H9 (cell line): ENCODE results near the gene MAPK8. TPM values are rescaled to one million over a fixed set of nuclear protein-coding genes. Genes with fewer than 3 reads are reported as not detected.

Source experiments
- DNase-seq: peaks from one replicate; pipeline ENCODE4 v3.0.0-alpha.2; 2017
- H2AFZ ChIP-seq: one replicate; pipeline ENCODE4 v1.6.1; 2013; ENCODE audit warnings: mild to moderate bottlenecking, low read length, control low read depth, moderate library complexity
- H2AK5ac ChIP-seq: 2 replicates; pipeline ENCODE4 v1.6.1; 2013; ENCODE audit warnings: low read length, control low read depth, mixed read lengths; ENCODE audit not compliant: insufficient read length
- H2BK120ac ChIP-seq: one replicate; pipeline ENCODE4 v1.6.1; 2013; ENCODE audit warnings: low read depth, mild to moderate bottlenecking, low read length, control low read depth, inconsistent platforms; ENCODE audit not compliant: poor library complexity, severe bottlenecking
- H2BK12ac ChIP-seq: 2 replicates; pipeline ENCODE4 v1.6.1; 2013; ENCODE audit warnings: low read length, control low read depth, mixed read lengths, low read depth; ENCODE audit not compliant: insufficient read length
- H2BK15ac ChIP-seq: 2 replicates; pipeline ENCODE4 v1.6.1; 2013; ENCODE audit warnings: low read depth, low read length, control low read depth
- H2BK20ac ChIP-seq: one replicate; pipeline ENCODE4 v1.6.1; 2013; ENCODE audit warnings: low read depth, mild to moderate bottlenecking, low read length, control low read depth, inconsistent platforms; ENCODE audit not compliant: poor library complexity, severe bottlenecking
- H2BK5ac ChIP-seq: 2 replicates; pipeline ENCODE4 v1.6.1; 2013; ENCODE audit warnings: low read length, control low read depth, mixed read lengths; ENCODE audit not compliant: insufficient read length
- H3K14ac ChIP-seq: 2 replicates; pipeline ENCODE4 v1.6.1; 2013; ENCODE audit warnings: low read length, control low read depth; ENCODE audit not compliant: insufficient read depth
- H3K18ac ChIP-seq: 2 replicates; pipeline ENCODE4 v1.6.1; 2013; ENCODE audit warnings: low read depth, mild to moderate bottlenecking, mixed read lengths, low read length, control low read depth; ENCODE audit not compliant: insufficient read length
- H3K23ac ChIP-seq: 2 replicates; pipeline ENCODE4 v1.6.1; 2013; ENCODE audit warnings: low read length, control low read depth, mixed read lengths, low read depth; ENCODE audit not compliant: insufficient read length
- H3K23me2 ChIP-seq: 2 replicates; pipeline ENCODE4 v1.6.1; 2013; ENCODE audit warnings: low read depth, mild to moderate bottlenecking, mixed read lengths, low read length, control low read depth; ENCODE audit not compliant: insufficient read length, poor library complexity, severe bottlenecking
- H3K27ac ChIP-seq: 2 replicates; pipeline ENCODE4 v1.5.1; 2013; ENCODE audit warnings: low read length, control low read depth, mixed read lengths, low read depth; ENCODE audit not compliant: insufficient read length
- H3K27me3 ChIP-seq: 2 replicates; pipeline ENCODE4 v1.6.1; 2013; ENCODE audit warnings: low read length, control low read depth, inconsistent platforms; ENCODE audit not compliant: insufficient read depth
- H3K4ac ChIP-seq: 2 replicates; pipeline ENCODE4 v1.6.1; 2013; ENCODE audit warnings: low read depth, mild to moderate bottlenecking, control low read depth, inconsistent platforms, low read length, moderate library complexity
- H3K4me1 ChIP-seq: 2 replicates; pipeline ENCODE4 v1.6.1; 2013; ENCODE audit warnings: low read length, control low read depth, inconsistent platforms; ENCODE audit not compliant: insufficient read depth
- H3K4me2 ChIP-seq: 2 replicates; pipeline ENCODE4 v1.6.1; 2013; ENCODE audit warnings: low read length, control low read depth, mixed read lengths; ENCODE audit not compliant: insufficient read length, insufficient read depth
- H3K56ac ChIP-seq: 2 replicates; pipeline ENCODE4 v1.6.1; 2013; ENCODE audit warnings: low read depth, mild to moderate bottlenecking, mixed read lengths, low read length, control low read depth; ENCODE audit not compliant: insufficient read length
- H3K79me1 ChIP-seq: 2 replicates; pipeline ENCODE4 v1.6.1; 2013; ENCODE audit warnings: low read depth, mild to moderate bottlenecking, moderate library complexity, low read length, control low read depth, inconsistent platforms; ENCODE audit not compliant: insufficient read depth, poor library complexity, severe bottlenecking
- H3K79me2 ChIP-seq: 2 replicates; pipeline ENCODE4 v1.6.1; 2013; ENCODE audit warnings: low read length, control low read depth, inconsistent platforms; ENCODE audit not compliant: insufficient read depth
- H3K9ac ChIP-seq: 2 replicates; pipeline ENCODE4 v1.6.1; 2013; ENCODE audit warnings: low read length, control low read depth, mixed read lengths; ENCODE audit not compliant: insufficient read length; ENCODE audit errors: extremely low read depth
- H3K9me3 ChIP-seq: one replicate; pipeline ENCODE4 v1.6.1; 2013; ENCODE audit warnings: low read depth, low read length, inconsistent platforms; ENCODE audit not compliant: control insufficient read depth
- H3T11ph ChIP-seq: one replicate; pipeline ENCODE4 v1.6.1; 2013; ENCODE audit warnings: mild to moderate bottlenecking, low read length, control low read depth, inconsistent platforms
- H4K20me1 ChIP-seq: one replicate; pipeline ENCODE4 v1.6.1; 2013; ENCODE audit not compliant: control insufficient read depth, insufficient read length, insufficient read depth
- H4K5ac ChIP-seq: 2 replicates; pipeline ENCODE4 v1.6.1; 2013; ENCODE audit warnings: low read depth, mild to moderate bottlenecking, mixed read lengths, low read length, control low read depth; ENCODE audit not compliant: insufficient read length
- H4K8ac ChIP-seq: replicated peaks from 2 replicates; pipeline ENCODE4 v1.6.1; 2013; ENCODE audit warnings: low read length, control low read depth, mixed read lengths, low read depth; ENCODE audit not compliant: insufficient read length
- H4K91ac ChIP-seq: 2 replicates; pipeline ENCODE4 v1.6.1; 2013; ENCODE audit warnings: low read depth, mild to moderate bottlenecking, moderate library complexity, mixed read lengths, low read length, control low read depth; ENCODE audit not compliant: insufficient read length
- H3K27ac Mint-ChIP-seq, 3 experiments: 2 replicates in 2 of 3; 3 replicates in 1 of 3; pipeline ENCODE4 v1.8.0; 2020 to 2021; ENCODE audit warnings: mixed read lengths in 3 of 3, mild to moderate bottlenecking in 1 of 3, moderate library complexity in 1 of 3
- H3K27me3 Mint-ChIP-seq: 2 replicates; pipeline ENCODE4 v1.8.0; 2021; ENCODE audit warnings: low read depth, mild to moderate bottlenecking, moderate library complexity, mixed read lengths
- H3K36me3 Mint-ChIP-seq, 3 experiments: 2 replicates in 2 of 3; 3 replicates in 1 of 3; pipeline ENCODE4 v1.8.0; 2020 to 2021; ENCODE audit warnings: low read depth in 3 of 3, mixed read lengths in 3 of 3; ENCODE audit not compliant: insufficient read depth in 1 of 3
- H3K4me1 Mint-ChIP-seq, 2 experiments: 2 replicates each; pipeline ENCODE4 v1.8.0; 2020; ENCODE audit warnings: mixed read lengths in 2 of 2
- H3K4me3 Mint-ChIP-seq, 2 experiments: 2 replicates in 1 of 2; 3 replicates in 1 of 2; pipeline ENCODE4 v1.8.0; 2020 to 2021; ENCODE audit warnings: mild to moderate bottlenecking in 2 of 2, mixed read lengths in 2 of 2, moderate library complexity in 1 of 2
- H3K9me3 Mint-ChIP-seq, 2 experiments: 2 replicates in 1 of 2; 3 replicates in 1 of 2; pipeline ENCODE4 v1.8.0; 2020; ENCODE audit warnings: mild to moderate bottlenecking in 2 of 2, mixed read lengths in 2 of 2, moderate library complexity in 1 of 2
- CTCF ChIP-seq: fragments of 200-600 bp; sonication (generic); conservative IDR thresholded peaks from 3 replicates; pipeline ENCODE4 v1.8.0; 2021; ENCODE audit warnings: antibody characterized with exemption, mild to moderate bottlenecking
- total RNA-seq: library from RNA; stranded (reverse); gene quantifications from 2 replicates; pipeline ENCODE4 v1.2.1, GENCODE V29; 2021

Gene MAPK8
- total RNA-seq, 1 experiment from 2014 or later = 52.0 TPM

- Mint-ChIP-seq H3K36me3 (peaks cover 2 to 9% (median 3%) of the 10 kb centered on the region in 3 experiments; a peak in 4 of 7 replicates), H3K27me3 (peaks cover 17% of the 10 kb centered on the region), H3K27ac (no peak overlapping the region), H3K4me3 (no peak overlapping the region), H3K9me3 (peaks cover 17 to 36% of the 10 kb centered on the region in 2 experiments), H3K4me1 (no peaks in the 10 kb centered on the region)
- no peak overlapping the region for H3K18ac ChIP-seq
- no peak overlapping the region for H4K91ac ChIP-seq
- H2BK20ac ChIP-seq = no peak overlapping the region
- H3K9me3 ChIP-seq = peaks cover 8% of the 10 kb centered on the region
- H4K5ac ChIP-seq = no peak overlapping the region
- no peak overlapping the region for H2AK5ac ChIP-seq
- H2BK120ac ChIP-seq = no peak overlapping the region
- H3K27ac ChIP-seq = no peak overlapping the region
- no peaks in the 10 kb centered on the region for H3K79me2 ChIP-seq
- H3K23me2 ChIP-seq = no peaks in the 10 kb centered on the region
- H3K79me1 ChIP-seq = no peaks in the 10 kb centered on the region
- H2BK12ac ChIP-seq = no peak overlapping the region
- no peaks in the 10 kb centered on the region for H4K20me1 ChIP-seq
- TF ChIP-seq CTCF = no peak
- H2BK5ac ChIP-seq = no peak overlapping the region
- H3K14ac ChIP-seq = no peak overlapping the region
- no peak overlapping the region for H2AFZ ChIP-seq
- DNase-seq = no peak
- no peaks in the 10 kb centered on the region for H3K4me1 ChIP-seq
- no peak overlapping the region for H3K4me2 ChIP-seq
- H3T11ph ChIP-seq = no peak overlapping the region
- no peak overlapping the region for H4K8ac ChIP-seq
- H3K56ac ChIP-seq = no peak overlapping the region
- H3K9ac ChIP-seq = no peak overlapping the region
- H2BK15ac ChIP-seq = no peak overlapping the region
- H3K27me3 ChIP-seq = no peaks in the 10 kb centered on the region
- H3K4ac ChIP-seq = no peak overlapping the region
- H3K23ac ChIP-seq = no peak overlapping the region
Observed at GRCh38 chr10:48282829-48283228, 23.6 kb upstream of the MAPK8 start.
